H1 (cell line): ENCODE measurements around the gene SCNN1A. TPM values are rescaled to one million over a fixed set of nuclear protein-coding genes. Genes with fewer than 3 reads are reported as not detected.

Experiments
- NRF1 ChIP-seq: IDR thresholded peaks from 2 replicates; pipeline ENCODE4 v1.6.1; 2011; ENCODE audit warnings: mild to moderate bottlenecking, low read depth, low read length, improper control_type of control experiment
- SP4 ChIP-seq: IDR thresholded peaks from 2 replicates; pipeline ENCODE4 v1.6.1; 2012; ENCODE audit warnings: low read length, inconsistent platforms
- SUZ12 ChIP-seq: fragments of 200-600 bp; sonication (generic); IDR thresholded peaks from 2 replicates; pipeline ENCODE4 v1.6.1; 2012; ENCODE audit warnings: mild to moderate bottlenecking, inconsistent platforms, low read length, moderate library complexity, mixed read lengths
- TAF7 ChIP-seq: optimal IDR thresholded peaks from 2 replicates; pipeline ENCODE3; 2011; ENCODE audit warnings: low read depth, mild to moderate bottlenecking, inconsistent platforms, low read length, moderate library complexity, borderline replicate concordance
- polyA plus RNA-seq, 7 experiments: library from polyadenylated mRNA; depleted of rRNA in 3 of 7; stranded (reverse) in 5 of 7; unstranded in 2 of 7; fragments of >200 nt in 5 of 7; fragments of 200-250 nt in 2 of 7; gene quantifications; 1 replicate in 5 of 7; 2 replicates in 1 of 7; 4 replicates in 1 of 7; pipeline versions ENCODE4 v1.2.1 to v1.2.3, GENCODE V29; 2011 to 2013; ENCODE audit warnings: missing spikeins in 2 of 7, mixed read lengths in 2 of 7
- total RNA-seq: library from RNA; stranded (reverse); fragmentation: NEBNext Ultra II Directional; extraction: Animal tissue kit (Norgen Biotek cat#: 25700); gene quantifications from 2 replicates; pipeline ENCODE4 v1.2.1, GENCODE V29; 2021
- TF ChIP-seq, protein P1 (sequence below): fragments of 300-600 bp; sonication (generic); IDR thresholded peaks from 2 replicates; pipeline ENCODE4 v1.7.1; 2012; ENCODE audit warnings: low read length, moderate library complexity, mild to moderate bottlenecking, inconsistent platforms; ENCODE audit not compliant: insufficient replicate concordance
- TF ChIP-seq, protein P2 (sequence below): IDR thresholded peaks from 2 replicates; pipeline ENCODE4 v1.6.1; 2011; ENCODE audit warnings: low read length, improper control_type of control experiment
- TF ChIP-seq, protein P3 (sequence below): IDR thresholded peaks from 2 replicates; pipeline ENCODE4 v1.6.1; 2012; ENCODE audit warnings: low read length, inconsistent platforms

SCNN1A gene
- total and polyA plus RNA-seq, 2 of the 8 experiments (the other 6 are each of a cell fraction or from before 2014, with no cell fraction given), result 85.5 to 156 TPM

DNA sequence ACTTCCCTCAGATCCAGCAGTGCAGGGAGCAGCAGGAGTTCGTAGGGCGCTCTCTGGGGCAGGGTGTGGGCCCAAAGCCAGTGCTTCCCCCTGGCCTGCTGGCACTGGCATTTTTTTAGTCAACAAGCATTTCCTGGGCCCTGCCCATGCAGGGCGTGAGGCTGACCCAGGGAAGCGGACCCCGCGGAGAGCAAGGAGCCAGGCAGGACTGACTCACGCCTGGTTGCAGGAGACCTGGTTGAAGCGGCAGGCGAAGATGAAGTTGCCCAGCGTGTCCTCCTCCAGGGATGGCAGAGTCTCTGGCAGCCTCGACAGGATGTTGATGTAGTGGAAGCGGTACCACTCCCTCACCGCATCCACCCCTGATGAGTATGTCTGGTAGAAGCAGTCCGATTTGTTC is 13.5 kb downstream of the SCNN1A start (continued):
- TF ChIP-seq, protein P1, sequence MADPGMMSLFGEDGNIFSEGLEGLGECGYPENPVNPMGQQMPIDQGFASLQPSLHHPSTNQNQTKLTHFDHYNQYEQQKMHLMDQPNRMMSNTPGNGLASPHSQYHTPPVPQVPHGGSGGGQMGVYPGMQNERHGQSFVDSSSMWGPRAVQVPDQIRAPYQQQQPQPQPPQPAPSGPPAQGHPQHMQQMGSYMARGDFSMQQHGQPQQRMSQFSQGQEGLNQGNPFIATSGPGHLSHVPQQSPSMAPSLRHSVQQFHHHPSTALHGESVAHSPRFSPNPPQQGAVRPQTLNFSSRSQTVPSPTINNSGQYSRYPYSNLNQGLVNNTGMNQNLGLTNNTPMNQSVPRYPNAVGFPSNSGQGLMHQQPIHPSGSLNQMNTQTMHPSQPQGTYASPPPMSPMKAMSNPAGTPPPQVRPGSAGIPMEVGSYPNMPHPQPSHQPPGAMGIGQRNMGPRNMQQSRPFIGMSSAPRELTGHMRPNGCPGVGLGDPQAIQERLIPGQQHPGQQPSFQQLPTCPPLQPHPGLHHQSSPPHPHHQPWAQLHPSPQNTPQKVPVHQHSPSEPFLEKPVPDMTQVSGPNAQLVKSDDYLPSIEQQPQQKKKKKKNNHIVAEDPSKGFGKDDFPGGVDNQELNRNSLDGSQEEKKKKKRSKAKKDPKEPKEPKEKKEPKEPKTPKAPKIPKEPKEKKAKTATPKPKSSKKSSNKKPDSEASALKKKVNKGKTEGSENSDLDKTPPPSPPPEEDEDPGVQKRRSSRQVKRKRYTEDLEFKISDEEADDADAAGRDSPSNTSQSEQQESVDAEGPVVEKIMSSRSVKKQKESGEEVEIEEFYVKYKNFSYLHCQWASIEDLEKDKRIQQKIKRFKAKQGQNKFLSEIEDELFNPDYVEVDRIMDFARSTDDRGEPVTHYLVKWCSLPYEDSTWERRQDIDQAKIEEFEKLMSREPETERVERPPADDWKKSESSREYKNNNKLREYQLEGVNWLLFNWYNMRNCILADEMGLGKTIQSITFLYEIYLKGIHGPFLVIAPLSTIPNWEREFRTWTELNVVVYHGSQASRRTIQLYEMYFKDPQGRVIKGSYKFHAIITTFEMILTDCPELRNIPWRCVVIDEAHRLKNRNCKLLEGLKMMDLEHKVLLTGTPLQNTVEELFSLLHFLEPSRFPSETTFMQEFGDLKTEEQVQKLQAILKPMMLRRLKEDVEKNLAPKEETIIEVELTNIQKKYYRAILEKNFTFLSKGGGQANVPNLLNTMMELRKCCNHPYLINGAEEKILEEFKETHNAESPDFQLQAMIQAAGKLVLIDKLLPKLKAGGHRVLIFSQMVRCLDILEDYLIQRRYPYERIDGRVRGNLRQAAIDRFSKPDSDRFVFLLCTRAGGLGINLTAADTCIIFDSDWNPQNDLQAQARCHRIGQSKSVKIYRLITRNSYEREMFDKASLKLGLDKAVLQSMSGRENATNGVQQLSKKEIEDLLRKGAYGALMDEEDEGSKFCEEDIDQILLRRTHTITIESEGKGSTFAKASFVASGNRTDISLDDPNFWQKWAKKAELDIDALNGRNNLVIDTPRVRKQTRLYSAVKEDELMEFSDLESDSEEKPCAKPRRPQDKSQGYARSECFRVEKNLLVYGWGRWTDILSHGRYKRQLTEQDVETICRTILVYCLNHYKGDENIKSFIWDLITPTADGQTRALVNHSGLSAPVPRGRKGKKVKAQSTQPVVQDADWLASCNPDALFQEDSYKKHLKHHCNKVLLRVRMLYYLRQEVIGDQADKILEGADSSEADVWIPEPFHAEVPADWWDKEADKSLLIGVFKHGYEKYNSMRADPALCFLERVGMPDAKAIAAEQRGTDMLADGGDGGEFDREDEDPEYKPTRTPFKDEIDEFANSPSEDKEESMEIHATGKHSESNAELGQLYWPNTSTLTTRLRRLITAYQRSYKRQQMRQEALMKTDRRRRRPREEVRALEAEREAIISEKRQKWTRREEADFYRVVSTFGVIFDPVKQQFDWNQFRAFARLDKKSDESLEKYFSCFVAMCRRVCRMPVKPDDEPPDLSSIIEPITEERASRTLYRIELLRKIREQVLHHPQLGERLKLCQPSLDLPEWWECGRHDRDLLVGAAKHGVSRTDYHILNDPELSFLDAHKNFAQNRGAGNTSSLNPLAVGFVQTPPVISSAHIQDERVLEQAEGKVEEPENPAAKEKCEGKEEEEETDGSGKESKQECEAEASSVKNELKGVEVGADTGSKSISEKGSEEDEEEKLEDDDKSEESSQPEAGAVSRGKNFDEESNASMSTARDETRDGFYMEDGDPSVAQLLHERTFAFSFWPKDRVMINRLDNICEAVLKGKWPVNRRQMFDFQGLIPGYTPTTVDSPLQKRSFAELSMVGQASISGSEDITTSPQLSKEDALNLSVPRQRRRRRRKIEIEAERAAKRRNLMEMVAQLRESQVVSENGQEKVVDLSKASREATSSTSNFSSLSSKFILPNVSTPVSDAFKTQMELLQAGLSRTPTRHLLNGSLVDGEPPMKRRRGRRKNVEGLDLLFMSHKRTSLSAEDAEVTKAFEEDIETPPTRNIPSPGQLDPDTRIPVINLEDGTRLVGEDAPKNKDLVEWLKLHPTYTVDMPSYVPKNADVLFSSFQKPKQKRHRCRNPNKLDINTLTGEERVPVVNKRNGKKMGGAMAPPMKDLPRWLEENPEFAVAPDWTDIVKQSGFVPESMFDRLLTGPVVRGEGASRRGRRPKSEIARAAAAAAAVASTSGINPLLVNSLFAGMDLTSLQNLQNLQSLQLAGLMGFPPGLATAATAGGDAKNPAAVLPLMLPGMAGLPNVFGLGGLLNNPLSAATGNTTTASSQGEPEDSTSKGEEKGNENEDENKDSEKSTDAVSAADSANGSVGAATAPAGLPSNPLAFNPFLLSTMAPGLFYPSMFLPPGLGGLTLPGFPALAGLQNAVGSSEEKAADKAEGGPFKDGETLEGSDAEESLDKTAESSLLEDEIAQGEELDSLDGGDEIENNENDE, result no peak
- TF ChIP-seq SUZ12 (no peak), NRF1 (no peak), TAF7 (no peak), SP4 (no peak)
- TF ChIP-seq, protein P2, sequence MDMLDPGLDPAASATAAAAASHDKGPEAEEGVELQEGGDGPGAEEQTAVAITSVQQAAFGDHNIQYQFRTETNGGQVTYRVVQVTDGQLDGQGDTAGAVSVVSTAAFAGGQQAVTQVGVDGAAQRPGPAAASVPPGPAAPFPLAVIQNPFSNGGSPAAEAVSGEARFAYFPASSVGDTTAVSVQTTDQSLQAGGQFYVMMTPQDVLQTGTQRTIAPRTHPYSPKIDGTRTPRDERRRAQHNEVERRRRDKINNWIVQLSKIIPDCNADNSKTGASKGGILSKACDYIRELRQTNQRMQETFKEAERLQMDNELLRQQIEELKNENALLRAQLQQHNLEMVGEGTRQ, result no peak
- TF ChIP-seq, protein P3, sequence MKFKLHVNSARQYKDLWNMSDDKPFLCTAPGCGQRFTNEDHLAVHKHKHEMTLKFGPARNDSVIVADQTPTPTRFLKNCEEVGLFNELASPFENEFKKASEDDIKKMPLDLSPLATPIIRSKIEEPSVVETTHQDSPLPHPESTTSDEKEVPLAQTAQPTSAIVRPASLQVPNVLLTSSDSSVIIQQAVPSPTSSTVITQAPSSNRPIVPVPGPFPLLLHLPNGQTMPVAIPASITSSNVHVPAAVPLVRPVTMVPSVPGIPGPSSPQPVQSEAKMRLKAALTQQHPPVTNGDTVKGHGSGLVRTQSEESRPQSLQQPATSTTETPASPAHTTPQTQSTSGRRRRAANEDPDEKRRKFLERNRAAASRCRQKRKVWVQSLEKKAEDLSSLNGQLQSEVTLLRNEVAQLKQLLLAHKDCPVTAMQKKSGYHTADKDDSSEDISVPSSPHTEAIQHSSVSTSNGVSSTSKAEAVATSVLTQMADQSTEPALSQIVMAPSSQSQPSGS, result no peak
